Hepatocyte (in vitro differentiated cells): Measurements from ENCODE around the gene ENOSF1.

ENCODE experiments used
- EZH2phosphoT487 ChIP-seq: fragments of 200-600 bp; sonication (generic); IDR thresholded peaks from one replicate; pipeline ENCODE4 v1.6.1; 2018; ENCODE audit warnings: antibody characterized with exemption, mild to moderate bottlenecking, low read depth, moderate library complexity; ENCODE audit not compliant: unreplicated experiment, severe bottlenecking
- TF ChIP-seq, protein P1 (sequence below): fragments of 200-600 bp; sonication (generic); IDR thresholded peaks from 2 replicates; pipeline ENCODE4 v1.5.1; 2016; ENCODE audit warnings: antibody characterized with exemption, mild to moderate bottlenecking; ENCODE audit not compliant: poor library complexity

DNA sequence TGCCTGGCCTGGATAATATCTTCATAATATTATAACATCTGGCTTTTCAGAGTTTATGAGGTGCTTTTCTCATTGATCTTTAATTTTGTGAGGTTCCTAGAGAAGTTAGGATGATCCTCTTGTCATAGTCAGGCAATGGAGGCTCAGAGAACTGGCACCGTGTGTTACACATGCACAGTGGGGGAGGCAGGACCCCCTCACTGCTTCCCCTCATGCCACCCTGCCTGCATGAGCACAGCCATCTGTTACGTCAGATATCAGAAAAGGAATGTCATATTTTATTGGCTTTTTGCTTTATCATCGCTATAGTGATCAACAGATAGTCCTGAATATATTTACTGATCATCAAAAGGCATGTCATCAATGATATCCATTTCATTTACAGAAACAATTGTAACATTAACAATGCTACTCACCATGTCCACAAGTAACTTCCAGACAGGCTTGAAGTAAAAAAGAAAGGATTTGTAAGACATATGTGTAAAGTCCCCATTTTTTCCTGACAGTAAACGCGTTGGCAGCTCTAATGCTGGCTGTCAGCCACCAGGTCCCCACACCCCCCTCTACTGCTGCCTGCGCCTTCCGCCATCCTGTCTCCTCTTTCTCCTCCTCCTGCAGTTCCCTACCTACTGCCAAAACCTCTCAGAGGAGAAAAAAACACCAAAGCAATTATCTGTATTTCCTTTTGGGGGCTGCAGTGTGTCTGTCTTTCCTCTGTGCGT is 18.8 kb downstream of the ENOSF1 start:
- TF ChIP-seq, protein P1, sequence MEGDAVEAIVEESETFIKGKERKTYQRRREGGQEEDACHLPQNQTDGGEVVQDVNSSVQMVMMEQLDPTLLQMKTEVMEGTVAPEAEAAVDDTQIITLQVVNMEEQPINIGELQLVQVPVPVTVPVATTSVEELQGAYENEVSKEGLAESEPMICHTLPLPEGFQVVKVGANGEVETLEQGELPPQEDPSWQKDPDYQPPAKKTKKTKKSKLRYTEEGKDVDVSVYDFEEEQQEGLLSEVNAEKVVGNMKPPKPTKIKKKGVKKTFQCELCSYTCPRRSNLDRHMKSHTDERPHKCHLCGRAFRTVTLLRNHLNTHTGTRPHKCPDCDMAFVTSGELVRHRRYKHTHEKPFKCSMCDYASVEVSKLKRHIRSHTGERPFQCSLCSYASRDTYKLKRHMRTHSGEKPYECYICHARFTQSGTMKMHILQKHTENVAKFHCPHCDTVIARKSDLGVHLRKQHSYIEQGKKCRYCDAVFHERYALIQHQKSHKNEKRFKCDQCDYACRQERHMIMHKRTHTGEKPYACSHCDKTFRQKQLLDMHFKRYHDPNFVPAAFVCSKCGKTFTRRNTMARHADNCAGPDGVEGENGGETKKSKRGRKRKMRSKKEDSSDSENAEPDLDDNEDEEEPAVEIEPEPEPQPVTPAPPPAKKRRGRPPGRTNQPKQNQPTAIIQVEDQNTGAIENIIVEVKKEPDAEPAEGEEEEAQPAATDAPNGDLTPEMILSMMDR, result no peak
- TF ChIP-seq EZH2phosphoT487, result no peak
